Keratinocyte (primary cell): ENCODE results near the gene CEBPE. TPM values are rescaled to one million over a fixed set of nuclear protein-coding genes. Genes with fewer than 3 reads are reported as not detected.
"Not testable (repeated sequence)": the region's sequence is repeated elsewhere in the genome, so short reads cannot be mapped to it uniquely, and the experiment has no call there.

ENCODE experiments used
- DNase-seq: peaks from one replicate; pipeline ENCODE4 v3.0.0-alpha.2; 2011; ENCODE audit warnings: low read depth, missing footprints, low spot score
- FAIRE-seq: peaks from 2 replicates; lab custom pipeline; 2011; peaks lifted over from hg19 to GRCh38; lab: Jason Lieb, UNC
- H2AFZ ChIP-seq: 2 replicates; pipeline ENCODE4 v1.6.0; 2012; ENCODE audit warnings: low read length, control low read depth, inconsistent platforms; ENCODE audit not compliant: control insufficient read depth
- H3K27ac ChIP-seq: 2 replicates; pipeline ENCODE4 v1.5.1; 2011; ENCODE audit warnings: low read length; ENCODE audit not compliant: control insufficient read depth, insufficient read depth
- H3K27me3 ChIP-seq: 3 replicates; pipeline ENCODE4 v1.6.0; 2011; ENCODE audit warnings: low read length; ENCODE audit not compliant: control insufficient read depth, insufficient read depth; ENCODE audit errors: extremely low read depth
- H3K36me3 ChIP-seq, 2 experiments: 2 replicates in 1 of 2; 3 replicates in 1 of 2; pipeline ENCODE4 v1.5.1; 2011; ENCODE audit warnings: low read length in 2 of 2, mild to moderate bottlenecking in 1 of 2; ENCODE audit not compliant: control insufficient read depth in 2 of 2, insufficient read depth in 2 of 2; ENCODE audit errors: extremely low read depth in 1 of 2
- H3K4me1 ChIP-seq: 3 replicates; pipeline ENCODE4 v1.5.1; 2011; ENCODE audit warnings: low read length; ENCODE audit not compliant: control insufficient read depth, insufficient read depth; ENCODE audit errors: extremely low read depth
- H3K4me2 ChIP-seq: 3 replicates; pipeline ENCODE4 v1.6.0; 2011; ENCODE audit warnings: low read depth, low read length; ENCODE audit not compliant: control insufficient read depth, insufficient read depth; ENCODE audit errors: extremely low read depth
- H3K4me3 ChIP-seq, 3 experiments: fragments of 200-600 bp in 1 of 3; sonication (generic) in 1 of 3; 2 replicates in 2 of 3; 3 replicates in 1 of 3; pipeline ENCODE4 v1.5.1; 2011 to 2016; ENCODE audit warnings: low read length in 3 of 3, mild to moderate bottlenecking in 3 of 3, control low read depth in 2 of 3, inconsistent platforms in 1 of 3, low read depth in 1 of 3, mixed read lengths in 1 of 3, mixed run types in 1 of 3, moderate library complexity in 1 of 3; ENCODE audit not compliant: control insufficient read depth in 2 of 3, insufficient read depth in 2 of 3; ENCODE audit errors: extremely low read depth in 1 of 3
- H3K79me2 ChIP-seq: 2 replicates; pipeline ENCODE4 v1.6.0; 2012; ENCODE audit warnings: low read length; ENCODE audit not compliant: control insufficient read depth, insufficient read depth
- H3K9ac ChIP-seq: 3 replicates; pipeline ENCODE4 v1.6.0; 2011; ENCODE audit warnings: low read length; ENCODE audit not compliant: control insufficient read depth, insufficient read depth; ENCODE audit errors: extremely low read depth
- H3K9me1 ChIP-seq: 3 replicates; pipeline ENCODE4 v1.6.0; 2011; ENCODE audit warnings: low read length; ENCODE audit not compliant: control insufficient read depth, insufficient read depth; ENCODE audit errors: extremely low read depth
- H3K9me3 ChIP-seq: 2 replicates; pipeline ENCODE4 v1.5.1; 2012; ENCODE audit warnings: low read depth, low read length; ENCODE audit not compliant: control insufficient read depth
- H4K20me1 ChIP-seq: 3 replicates; pipeline ENCODE4 v1.6.0; 2011; ENCODE audit warnings: low read length; ENCODE audit not compliant: control insufficient read depth, insufficient read depth; ENCODE audit errors: extremely low read depth
- CTCF ChIP-seq, 3 experiments: IDR thresholded peaks in 1 of 3; conservative IDR thresholded peaks in 1 of 3; optimal IDR thresholded peaks in 1 of 3; 2 replicates in 2 of 3; 3 replicates in 1 of 3; pipeline versions ENCODE3 to v1.5.1; 2011; ENCODE audit warnings: low read length in 3 of 3, mild to moderate bottlenecking in 3 of 3, moderate library complexity in 2 of 3, control low read depth in 1 of 3, inconsistent platforms in 1 of 3; ENCODE audit not compliant: insufficient read depth in 2 of 3; ENCODE audit errors: extremely low read depth in 1 of 3
- EZH2 ChIP-seq: IDR thresholded peaks from one replicate; pipeline ENCODE4 v1.6.1; 2012; ENCODE audit warnings: inconsistent platforms, mild to moderate bottlenecking, low read length, moderate library complexity
- dilution Hi-C: fragments of 300-500 bp; cut with MboI; formaldehyde crosslinking; loops from one replicate; pipeline ENCODE4 v1.7.0; 2020; ENCODE audit warnings: low sequenced_read_pairs; ENCODE audit not compliant: extremely low pct_ligation_motif_present
- polyA plus RNA-seq, 5 experiments: library from polyadenylated mRNA; depleted of rRNA in 3 of 5; stranded (reverse) in 3 of 5; stranded (forward) in 1 of 5; unstranded in 1 of 5; fragments of >200 nt; gene quantifications; 1 replicate in 1 of 5; 2 replicates in 3 of 5; 3 replicates in 1 of 5; pipeline versions ENCODE4 v1.2.1 to v1.2.3, GENCODE V29; 2011 to 2012; ENCODE audit warnings: missing spikeins in 2 of 5, low read depth in 1 of 5, low replicate concordance in 1 of 5

CEBPE gene
- polyA plus RNA-seq, 1 donor (not counting 4 experiments of a cell fraction or from before 2014, with no cell fraction given): not detected

GRCh38 chr14:23110579-23111365 is 8.3 kb downstream of the CEBPE start:
- Histone ChIP-seq H3K79me2 (no peaks in the 10 kb centered on the region), H3K36me3 (no peaks in the 10 kb centered on the region), H3K4me1 (peaks cover 18% of the 10 kb centered on the region), H3K27me3 (no peaks in the 10 kb centered on the region), H4K20me1 (no peaks in the 10 kb centered on the region), H2AFZ (no peak overlapping the region), H3K9me1 (no peaks in the 10 kb centered on the region), H3K4me3 (no peak overlapping the region), H3K9ac (no peak overlapping the region), H3K4me2 (no peak overlapping the region), H3K27ac (no peak overlapping the region), H3K9me3 (no peaks in the 10 kb centered on the region)
- no peak for DNase-seq
- TF ChIP-seq EZH2 (no peak), CTCF (optimal IDR thresholded peaks at IDR 0.05 in 1 of 3, IDR thresholded peaks at IDR 0.05 in 1 of 3, conservative IDR thresholded peaks at IDR 0.05 in 1 of 3; ENCODE audit: extremely low read depth in 1 of 3, insufficient read depth in 2 of 3, low read length in 3 of 3) (no peak)
- dilution Hi-C loops: no loop called here
- no peak for FAIRE-seq

- Histone ChIP-seq H3K4me3 (no peak overlapping the region), H2AFZ (no peak overlapping the region), H3K36me3 (no peaks in the 10 kb centered on the region), H3K4me2 (no peak overlapping the region), H3K9me3 (no peaks in the 10 kb centered on the region), H3K79me2 (no peaks in the 10 kb centered on the region), H3K27me3 (no peaks in the 10 kb centered on the region), H3K9me1 (no peaks in the 10 kb centered on the region), H3K4me1 (peaks cover 8% of the 10 kb centered on the region), H4K20me1 (no peaks in the 10 kb centered on the region), H3K9ac (no peak overlapping the region), H3K27ac (no peak overlapping the region)
- dilution Hi-C loops: no loop called here
- DNase-seq: no peak
- FAIRE-seq: no peak
- TF ChIP-seq CTCF (optimal IDR thresholded peaks at IDR 0.05 in 1 of 3, IDR thresholded peaks at IDR 0.05 in 1 of 3, conservative IDR thresholded peaks at IDR 0.05 in 1 of 3; ENCODE audit: extremely low read depth in 1 of 3, insufficient read depth in 2 of 3, low read length in 3 of 3) (no peak), EZH2 (no peak)
Measured at GRCh38 chr14:23109769-23110168, 9.3 kb downstream of the CEBPE start.

GRCh38 chr14:23108169-23108568 is 10.9 kb downstream of the CEBPE start:
- H3K36me3 ChIP-seq, H4K20me1 ChIP-seq, H3K9ac ChIP-seq, dilution Hi-C loops, H3K79me2 ChIP-seq, H3K9me1 ChIP-seq, H3K27me3 ChIP-seq, H3K27ac ChIP-seq, H3K4me3 ChIP-seq, H2AFZ ChIP-seq, DNase-seq, H3K4me1 ChIP-seq, H3K9me3 ChIP-seq, FAIRE-seq, H3K4me2 ChIP-seq: not testable (repeated sequence)

GRCh38 chr14:23107620-23108019 is 11.4 kb downstream of the CEBPE start:
- H3K9me3 ChIP-seq, H4K20me1 ChIP-seq, H3K27ac ChIP-seq, H3K36me3 ChIP-seq, H3K9me1 ChIP-seq, H3K9ac ChIP-seq, H3K27me3 ChIP-seq, H3K4me3 ChIP-seq, H2AFZ ChIP-seq, FAIRE-seq, H3K4me2 ChIP-seq, DNase-seq, H3K4me1 ChIP-seq, H3K79me2 ChIP-seq, dilution Hi-C loops: not testable (repeated sequence)
